RPMI7951 (cell line): ENCODE measurements around the gene HHIPL1. TPM values are rescaled to one million over a fixed set of nuclear protein-coding genes. Genes with fewer than 3 reads are reported as not detected.

Source experiments
- DNase-seq: peaks from one replicate; pipeline ENCODE4 v3.0.0-alpha.2; 2012; ENCODE audit warnings: low read depth
- total RNA-seq: library from RNA; depleted of rRNA; stranded (reverse); fragments of >200 nt; shearing (Covaris generic); gene quantifications from 2 replicates; pipeline ENCODE4 v1.2.3, GENCODE V29; 2014; rRNA removed

The HHIPL1 gene
- total RNA-seq, result 0.24 and 0.49 TPM in 2 replicates

GRCh38 chr14:99644723-99645544 is at the start of gene HHIPL1:
HHIPL1 (plus strand) TSS chr14:99645129; CDS start chr14:99645208, 79 bp downstream.
- DNase-seq, result no peak

DNA sequence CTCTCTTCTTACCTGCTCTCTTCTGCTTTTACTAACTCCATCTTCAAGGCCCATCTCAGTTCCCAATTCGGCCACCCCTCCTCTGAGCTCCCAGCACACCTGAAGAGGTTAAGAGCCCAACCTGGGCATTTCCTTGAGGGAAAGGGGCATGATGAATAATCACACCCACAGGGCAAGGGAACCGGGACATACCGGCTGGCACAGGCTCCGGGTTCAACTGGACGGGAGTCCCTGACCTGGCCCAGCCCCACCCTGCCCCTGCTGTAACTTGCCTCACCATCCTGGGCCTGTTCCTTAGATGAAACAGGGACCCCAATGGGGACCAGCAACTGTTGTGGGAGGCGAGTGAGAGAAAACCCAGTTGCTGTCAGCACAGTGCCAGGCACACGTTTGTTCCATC is 49.4 kb upstream of the HHIPL1 start:
- no peak for DNase-seq

GRCh38 chr14:99596071-99596627 is 48.8 kb upstream of the HHIPL1 start:
- DNase-seq, result no peak

- no peak for DNase-seq
Measured at GRCh38 chr14:99596772-99597171, 48.2 kb upstream of the HHIPL1 start.

DNA sequence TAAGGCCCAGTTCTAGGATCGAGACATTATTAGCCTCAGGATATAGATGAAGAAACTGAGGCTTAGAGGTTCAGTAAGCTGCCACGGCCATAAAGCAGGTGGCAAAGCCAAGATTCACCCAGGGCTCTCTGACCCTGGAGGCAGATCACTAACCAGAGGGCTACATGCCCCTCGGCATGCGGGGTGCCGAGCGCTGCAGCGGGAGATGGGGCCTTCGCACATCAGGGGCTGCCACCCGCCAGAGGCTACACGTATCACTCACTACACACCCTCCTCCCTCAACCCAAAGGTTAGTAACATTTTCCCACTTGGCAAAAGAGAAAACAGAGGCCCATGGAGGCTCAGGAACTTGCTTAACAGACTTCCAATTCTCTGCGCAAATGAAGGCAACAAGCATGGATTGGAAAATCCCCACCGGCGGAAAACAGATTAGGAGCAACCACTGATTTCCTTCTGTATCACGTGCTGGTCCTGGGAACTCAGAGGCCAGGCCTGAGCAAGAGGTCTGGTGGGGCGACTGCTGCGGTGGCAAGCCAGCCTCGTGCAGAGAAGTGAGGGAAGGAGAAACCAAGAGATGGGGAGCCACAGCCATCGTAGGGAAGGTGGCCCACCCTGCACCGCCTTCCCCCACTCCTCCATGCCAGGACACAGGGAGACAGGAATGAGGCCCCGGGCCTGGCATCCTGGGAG is 46.9 kb upstream of the HHIPL1 start:
- DNase-seq, result no peak

GRCh38 chr14:99598774-99599173 is 46.2 kb upstream of the HHIPL1 start:
- DNase-seq, result no peak

DNA sequence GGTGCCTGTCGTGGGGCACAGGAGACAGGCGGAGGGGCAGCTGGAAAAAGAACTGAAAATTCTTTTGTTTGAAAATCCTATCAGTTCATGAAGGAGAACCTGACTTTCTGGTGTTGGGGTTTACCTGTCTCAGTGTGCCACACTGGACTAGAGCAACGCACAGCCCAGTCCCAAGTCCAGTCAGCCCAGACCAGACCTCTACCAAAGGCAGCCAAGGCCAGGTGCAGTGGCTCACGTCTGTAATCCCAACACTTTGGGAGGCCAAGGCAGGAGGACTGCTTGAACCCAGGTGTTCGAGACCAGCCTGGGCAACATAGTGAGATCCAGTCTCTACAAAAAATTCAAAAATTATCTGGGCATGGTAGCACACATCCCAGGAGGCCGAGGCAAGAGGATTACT is 45.5 kb upstream of the HHIPL1 start:
- no peak for DNase-seq

DNA sequence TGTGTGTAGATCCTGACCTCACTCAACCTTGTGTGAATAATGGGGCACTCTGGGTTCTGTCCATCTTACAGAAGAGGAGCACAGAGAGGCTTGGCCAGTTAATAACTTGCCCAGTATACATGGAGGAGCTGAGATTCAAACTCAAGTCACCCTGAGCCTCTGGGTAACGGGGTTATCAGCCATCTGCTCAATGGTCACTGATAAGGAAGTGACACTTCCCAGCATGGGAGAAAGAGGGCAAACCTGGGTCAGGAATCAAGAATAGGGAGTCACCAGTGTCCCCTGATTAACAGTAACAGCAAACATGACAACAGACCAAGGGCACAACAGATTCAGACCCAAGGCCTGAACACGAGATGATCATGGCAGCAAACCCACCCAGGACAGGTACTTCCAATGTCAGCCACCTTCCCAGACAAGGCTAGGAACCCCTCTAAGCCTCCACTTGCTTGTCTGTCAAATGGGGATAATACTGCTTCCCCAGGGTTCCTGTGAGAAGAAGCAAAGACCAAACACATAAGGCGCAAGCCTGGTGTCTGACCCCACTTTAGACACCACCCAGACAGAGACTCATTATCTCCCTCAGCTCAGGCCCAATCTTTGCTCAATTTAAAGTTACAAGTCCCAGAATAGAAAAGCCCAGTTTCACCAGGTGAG is 44.6 kb upstream of the HHIPL1 start:
- DNase-seq, result no peak

DNA sequence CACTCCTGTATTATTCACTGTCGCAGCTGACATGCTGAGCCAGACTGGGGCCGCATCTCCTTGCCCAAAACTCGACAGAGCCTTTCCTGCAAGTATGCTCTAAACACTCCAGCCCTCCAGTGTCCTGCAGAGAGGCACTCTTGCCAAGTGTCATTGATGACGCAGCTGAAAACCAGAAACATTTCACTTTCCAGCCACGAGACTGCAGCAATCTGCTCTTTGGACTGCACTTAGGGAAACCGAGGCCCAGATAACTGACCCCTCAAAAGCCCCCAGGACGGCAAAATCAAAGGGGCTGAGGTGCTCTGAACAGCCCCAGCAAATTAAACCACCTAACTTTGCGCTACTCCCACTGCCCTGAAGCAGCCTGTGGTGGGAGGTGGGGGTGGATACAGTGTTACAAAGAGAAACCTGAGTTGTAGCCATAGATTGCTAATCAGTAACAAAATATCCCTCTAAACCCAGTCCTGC is 43.5 kb upstream of the HHIPL1 start:
- DNase-seq, result no peak

DNA sequence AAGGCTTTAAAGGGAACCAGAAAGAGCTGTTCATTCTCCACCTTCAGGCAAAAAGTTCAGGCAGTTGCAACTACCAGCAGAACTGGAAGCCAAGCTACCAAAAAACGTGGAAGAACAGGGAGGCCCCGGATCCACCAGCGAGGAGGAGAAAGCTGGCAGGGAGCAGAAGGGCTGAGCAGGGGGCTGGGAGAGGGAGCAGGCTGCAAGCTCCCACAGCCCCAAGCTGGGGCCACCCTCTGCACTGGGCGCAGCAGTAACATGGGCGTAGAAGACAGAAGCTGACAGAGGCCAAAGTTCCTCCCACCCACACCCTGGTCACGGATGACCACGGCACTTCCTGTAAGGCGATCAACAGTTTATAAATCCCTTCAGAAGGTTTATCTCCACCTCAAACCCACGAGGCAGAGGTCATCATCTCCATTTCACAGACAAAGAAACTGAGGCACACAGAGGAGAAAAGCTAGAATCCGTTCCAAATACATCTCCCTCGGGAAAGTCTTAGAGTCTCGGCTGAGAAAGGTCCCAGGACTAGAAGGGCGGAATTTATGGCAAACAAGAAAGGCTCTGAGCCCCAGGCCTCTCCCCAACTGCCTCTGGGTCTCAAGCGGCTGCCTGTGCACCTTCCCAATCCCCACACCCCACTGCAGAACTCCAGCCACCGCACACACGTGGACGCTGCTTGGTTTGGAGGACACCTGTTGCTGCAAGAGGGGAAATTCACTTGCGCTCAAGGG is 42.7 kb upstream of the HHIPL1 start:
- no peak for DNase-seq

DNA sequence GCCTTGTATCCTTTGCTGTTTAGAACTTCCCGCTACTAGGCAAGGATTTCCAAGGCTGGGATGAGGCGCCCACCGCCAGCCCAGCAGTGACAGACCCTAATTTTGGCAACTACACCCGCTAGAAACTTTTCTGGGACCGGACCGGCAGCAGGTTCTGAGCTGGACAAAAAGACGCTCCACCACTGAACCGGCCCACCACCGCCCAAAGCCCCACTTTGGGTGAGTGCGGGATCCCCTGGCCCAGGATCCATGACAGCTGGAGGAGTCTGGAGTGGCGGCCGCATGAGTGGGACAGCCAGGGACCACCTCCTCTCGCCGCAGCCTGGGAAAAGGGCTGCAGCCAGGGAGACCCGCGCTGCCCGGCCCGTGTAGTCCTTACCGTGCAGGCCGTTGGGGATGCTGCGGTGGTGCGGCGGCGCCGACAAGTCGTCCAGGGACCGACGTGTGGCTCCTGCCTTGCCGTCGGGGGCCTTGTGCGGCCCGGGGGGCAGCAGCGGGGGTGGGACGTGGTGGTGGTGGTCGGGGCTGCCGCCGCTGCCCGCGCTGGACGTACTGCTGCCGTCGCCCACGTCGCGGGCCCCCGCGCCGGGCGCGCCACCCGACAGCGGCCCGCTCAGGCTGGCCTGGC is 42.0 kb upstream of the HHIPL1 start:
- no peak for DNase-seq

DNA sequence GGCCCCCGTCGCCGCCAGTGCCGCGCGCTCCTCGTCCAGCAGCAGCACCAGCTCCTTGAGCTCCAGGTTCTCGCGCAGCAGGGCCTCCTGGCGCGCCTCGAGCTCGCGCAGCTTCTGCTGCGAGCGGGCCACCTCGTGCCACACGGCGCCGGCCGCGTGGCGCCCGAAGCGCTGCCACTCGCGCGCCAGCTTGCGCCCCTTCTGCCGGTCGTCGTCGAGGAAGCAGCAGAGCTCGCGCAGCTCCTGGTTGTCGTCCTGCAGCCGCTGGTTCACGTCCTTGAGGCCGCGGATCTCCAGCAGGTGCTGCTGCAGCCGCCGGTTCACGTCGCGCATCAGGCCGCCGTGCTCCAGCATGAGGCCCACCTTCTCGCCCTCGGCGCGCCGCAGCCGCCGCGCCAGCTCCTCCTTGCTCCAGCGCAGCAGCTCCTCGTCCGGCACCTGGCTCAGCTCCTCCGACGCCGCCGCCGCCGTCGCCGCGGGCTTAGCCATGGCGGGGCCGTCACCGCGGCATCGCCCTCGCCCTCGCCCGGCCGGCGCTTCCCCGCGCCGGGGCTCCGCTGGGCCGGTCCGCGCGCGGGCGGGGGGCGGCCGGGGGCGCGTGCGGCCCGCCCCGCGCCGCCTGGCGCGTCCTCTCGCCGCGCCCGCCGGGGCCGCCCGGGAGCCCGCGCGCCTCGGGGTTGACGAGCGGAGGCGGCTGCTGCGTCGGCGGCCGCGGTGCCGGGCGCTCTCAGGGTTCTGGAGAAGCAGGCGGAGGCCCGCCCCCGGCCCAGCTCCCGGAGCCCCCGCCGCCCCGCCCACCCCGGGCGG is 41.3 kb upstream of the HHIPL1 start, which contains the start of gene CCDC85C:
Gene CCDC85C, minus strand, starts transcription at position 737 of the 807 bp plus-strand sequence. Its CDS starts 248 bp downstream, at position 489.
- peak; percentile 32 for DNase-seq

DNA sequence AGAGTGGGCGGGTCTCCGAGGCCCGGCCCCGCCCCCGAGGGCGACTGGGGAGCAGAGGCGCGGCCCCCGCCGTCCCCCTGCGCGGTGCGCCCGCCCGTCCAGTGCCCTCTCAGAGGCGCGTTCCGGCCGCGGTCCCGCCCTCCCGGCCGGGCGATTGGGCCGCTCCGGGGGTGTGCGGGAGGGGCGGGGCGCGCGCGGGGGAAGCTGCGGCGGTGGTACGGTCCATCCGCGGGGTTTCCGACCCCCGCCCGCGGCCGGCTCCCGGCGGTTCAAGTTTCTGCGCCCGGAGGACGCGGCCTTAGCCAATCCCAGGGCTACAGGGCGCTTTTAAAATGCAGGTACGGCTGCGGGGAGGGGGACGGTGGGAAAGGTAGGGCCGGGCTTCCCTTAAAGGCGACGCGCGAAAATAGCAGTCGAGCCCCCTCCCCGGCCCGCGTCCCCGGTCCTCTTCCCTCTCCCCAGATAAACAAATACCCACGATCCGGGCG is 40.6 kb upstream of the HHIPL1 start:
- peak; percentile 91 for DNase-seq

GRCh38 chr14:99604766-99605298 is 40.1 kb upstream of the HHIPL1 start:
- DNase-seq, result peak; percentile 41

DNA sequence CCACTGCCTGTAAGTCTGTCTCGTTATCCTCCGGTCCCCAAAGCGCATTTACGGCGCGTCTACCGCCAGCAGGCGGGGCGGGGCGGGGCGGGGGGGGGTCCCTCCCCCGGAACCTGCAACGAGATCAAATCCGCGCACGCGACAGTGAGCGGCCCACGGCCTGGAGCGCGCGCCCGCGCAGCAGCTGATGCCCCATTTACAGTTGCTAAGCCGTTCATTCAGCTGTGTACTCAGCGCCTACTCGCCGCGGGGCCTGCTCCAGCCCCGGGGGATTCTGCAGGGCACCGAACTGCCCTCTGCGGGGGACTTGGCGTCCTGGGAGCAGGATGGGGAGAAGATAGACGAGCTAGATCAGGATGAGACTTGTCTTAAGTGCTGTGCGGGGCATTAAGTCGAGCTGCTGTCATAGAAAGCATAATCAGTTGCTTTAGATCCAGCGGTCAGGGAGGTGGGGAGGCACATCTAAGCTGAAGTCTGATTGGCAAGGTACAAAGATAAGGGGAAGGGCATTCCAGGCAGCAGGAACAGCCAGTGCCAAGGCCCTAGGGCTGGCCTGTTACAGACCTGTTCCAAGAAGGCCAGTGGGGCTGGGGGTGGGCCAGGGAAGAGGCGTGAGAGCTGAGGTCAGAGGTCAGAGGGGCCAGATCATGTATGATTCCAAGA is 39.5 kb upstream of the HHIPL1 start:
- DNase-seq, result peak; percentile 72

GRCh38 chr14:99606359-99606758 is 38.6 kb upstream of the HHIPL1 start:
- no peak for DNase-seq

DNA sequence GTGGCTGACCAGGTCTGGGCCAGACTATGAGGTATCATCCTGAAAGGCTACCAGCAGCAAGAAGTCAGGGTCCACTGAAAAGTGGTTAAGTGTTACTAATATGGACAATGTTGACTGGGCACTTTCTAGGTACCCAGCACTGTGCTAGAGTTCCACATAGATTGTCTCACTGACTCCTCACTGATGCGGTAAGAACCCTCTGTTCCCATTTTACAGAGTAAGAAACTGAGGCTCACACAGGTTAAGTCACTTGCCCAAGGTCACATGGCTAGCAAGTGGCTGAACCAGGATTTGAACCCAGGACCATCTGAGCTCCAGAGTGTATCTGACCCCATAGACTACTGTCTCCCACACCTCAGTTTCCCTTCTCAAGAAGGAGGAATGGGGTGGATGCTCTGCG is 36.3 kb upstream of the HHIPL1 start:
- no peak for DNase-seq

DNA sequence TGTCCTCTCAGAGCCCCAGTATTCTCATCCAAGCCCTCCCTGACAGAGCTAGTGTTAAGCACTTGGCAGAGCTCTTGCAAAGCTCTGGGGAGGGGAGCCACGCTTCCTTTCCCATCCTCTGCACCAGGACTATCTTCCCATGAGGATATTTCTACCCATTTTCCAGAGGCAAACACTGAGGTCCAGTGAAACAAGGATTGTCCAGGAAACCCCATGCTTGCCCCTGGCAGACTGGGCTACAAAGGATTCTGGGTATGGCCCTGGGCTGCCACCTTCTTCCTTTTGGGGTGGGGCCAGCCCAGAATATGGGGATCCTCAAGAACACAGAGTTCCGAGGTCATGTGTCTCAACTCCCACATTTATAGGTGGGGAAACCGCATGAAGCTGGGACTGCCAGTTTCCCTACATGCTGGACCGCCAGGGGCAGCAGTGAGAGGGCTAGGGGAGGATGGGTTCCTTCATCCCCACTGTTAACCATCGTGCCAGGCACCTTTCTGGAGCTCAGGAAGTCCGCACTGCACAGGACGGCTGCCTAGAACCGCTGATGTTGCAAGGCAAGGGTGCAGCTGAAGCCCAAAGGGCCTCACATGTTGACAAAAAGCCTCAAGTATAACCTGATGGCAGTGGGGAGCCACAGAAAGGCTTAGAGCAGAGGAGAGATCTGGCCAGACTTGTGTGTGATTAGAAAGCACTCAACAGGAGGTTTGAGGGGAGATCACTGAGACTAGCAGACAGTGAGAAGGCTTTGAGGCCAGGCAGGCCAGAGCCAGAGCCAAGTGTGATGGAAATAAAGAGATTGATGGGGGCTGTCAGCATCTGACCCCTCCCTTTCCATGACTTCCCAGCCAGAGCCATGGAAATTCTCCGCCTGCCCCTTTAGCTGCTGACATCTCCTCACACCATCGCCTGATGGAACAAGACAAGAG is 35.4 kb upstream of the HHIPL1 start:
- no peak for DNase-seq
